Measurements from ENCODE around the gene LRP2.

The LRP2 gene

GRCh38 chr2:169348321-169349024 lies 13.9 kb downstream of the LRP2 start:
- no peak for TF ChIP-seq CTCF (IDR thresholded peaks at IDR 0.05)
- DNase-seq (ENCODE audit: low spot score), result no peak
- H3K27ac ChIP-seq, result no peak overlapping the region
- H3K4me3 ChIP-seq, result no peak overlapping the region

GRCh38 chr2:169345486-169346437 lies 16.6 kb downstream of the LRP2 start:
- TF ChIP-seq CTCF (IDR thresholded peaks at IDR 0.05), result no peak
- no peak overlapping the region for H3K4me3 ChIP-seq

GRCh38 chr2:169344736-169345485 lies 17.4 kb downstream of the LRP2 start:
- no peak overlapping the region for H3K4me3 ChIP-seq
- no peak for TF ChIP-seq CTCF (IDR thresholded peaks at IDR 0.05)
- DNase-seq (ENCODE audit: low spot score), result no peak
- H3K27ac ChIP-seq, result no peak overlapping the region

More at GRCh38 chr2:169345486-169346437, 16.6 kb downstream of the LRP2 start:
- H3K27ac ChIP-seq, result no peak overlapping the region
- DNase-seq (ENCODE audit: low spot score), result no peak

GRCh38 chr2:169343202-169343601 lies 19.1 kb downstream of the LRP2 start:
- no peak overlapping the region for H3K27ac ChIP-seq
- no peak overlapping the region for H3K4me3 ChIP-seq

GRCh38 chr2:169339657-169340056 lies 22.7 kb downstream of the LRP2 start:
- Histone ChIP-seq H3K4me3 (no peak overlapping the region), H3K27ac (no peak overlapping the region)
- TF ChIP-seq CTCF (IDR thresholded peaks at IDR 0.05), result no peak
- no peak for DNase-seq (ENCODE audit: low spot score)

More at GRCh38 chr2:169343202-169343601, 19.1 kb downstream of the LRP2 start:
- TF ChIP-seq CTCF (IDR thresholded peaks at IDR 0.05), result no peak
- DNase-seq (ENCODE audit: low spot score), result no peak

GRCh38 chr2:169336695-169337094 lies 25.6 kb downstream of the LRP2 start:
- no peak for DNase-seq (ENCODE audit: low spot score)
- TF ChIP-seq CTCF (IDR thresholded peaks at IDR 0.05), result no peak
- H3K4me3 ChIP-seq, result no peak overlapping the region
- H3K27ac ChIP-seq, result no peak overlapping the region

Data from coronary artery (tissue), 2 donors.